T-cell (primary cell): ENCODE results near the gene MAB21L4. TPM values are rescaled to one million over a fixed set of nuclear protein-coding genes. Genes with fewer than 3 reads are reported as not detected.

ENCODE experiments used
- ATAC-seq, 4 experiments: fragments of 200-7000 bp in 3 of 4; fragments of 150-1000 bp in 1 of 4; cut with Tn5 transposase; replicated peaks in 1 of 4; 1 replicate in 3 of 4; 2 replicates in 1 of 4; pipeline ENCODE4 v1.10.0; 2021; ENCODE audit warnings: moderate library complexity in 3 of 4, mild to moderate bottlenecking in 2 of 4, moderate number of reproducible peaks in 1 of 4
- CTCF ChIA-PET, 2 donors: fragments of 300-600 bp; sonication (Branson Sonifier 250); formaldehyde crosslinking; loops; one replicate each; lab custom pipeline; 2022; ENCODE audit warnings: antibody characterized with exemption in 2 of 2; lab: Charles Lee
- POLR2A ChIA-PET, 2 donors: fragments of 300-600 bp; sonication (Branson Sonifier 250); formaldehyde crosslinking; loops; one replicate each; lab custom pipeline; 2022; ENCODE audit warnings: antibody characterized with exemption in 2 of 2; lab: Charles Lee
- DNase-seq, 35 experiments: peaks; one replicate each; pipeline versions ENCODE4 v3.0.0 to v3.0.0-alpha.2; 2013 to 2023
- H3K27ac ChIP-seq: one replicate; pipeline ENCODE4 v1.5.1; 2013; ENCODE audit warnings: low read length
- H3K27me3 ChIP-seq, 2 experiments: replicated peaks in 1 of 2; 1 replicate in 1 of 2; 2 replicates in 1 of 2; pipeline versions ENCODE4 v1.6.1 to v1.7.0; 2013; ENCODE audit warnings: low read length in 1 of 2, mixed read lengths in 1 of 2; ENCODE audit not compliant: control insufficient read depth in 2 of 2, insufficient read depth in 2 of 2; ENCODE audit errors: extremely low read depth in 1 of 2
- H3K36me3 ChIP-seq, 2 donors: 1 replicate in 1 of 2; 2 replicates in 1 of 2; pipeline versions ENCODE4 v1.6.1 to v1.7.0; 2013; ENCODE audit warnings: low read length in 1 of 2; ENCODE audit not compliant: control insufficient read depth in 2 of 2, insufficient read depth in 1 of 2; ENCODE audit errors: extremely low read depth in 1 of 2
- H3K4me1 ChIP-seq, 2 experiments: 1 replicate in 1 of 2; 2 replicates in 1 of 2; pipeline versions ENCODE4 v1.6.1 to v1.7.0; 2013; ENCODE audit warnings: low read length in 2 of 2, mixed read lengths in 1 of 2; ENCODE audit not compliant: insufficient read depth in 2 of 2, control insufficient read depth in 1 of 2; ENCODE audit errors: extremely low read depth in 1 of 2
- H3K4me3 ChIP-seq, 2 donors: 1 replicate in 1 of 2; 2 replicates in 1 of 2; pipeline versions ENCODE4 v1.5.1 to v1.7.0; 2013; ENCODE audit warnings: mild to moderate bottlenecking in 2 of 2, low read length in 1 of 2, moderate library complexity in 1 of 2; ENCODE audit not compliant: control insufficient read depth in 1 of 2; ENCODE audit errors: extremely low read depth in 1 of 2
- H3K9me3 ChIP-seq: 2 replicates; pipeline ENCODE4 v1.7.0; 2013
- H3K27ac Mint-ChIP-seq, 2 donors: one replicate each; pipeline ENCODE4 v1.8.0; 2020 to 2021; ENCODE audit warnings: mild to moderate bottlenecking in 2 of 2, mixed read lengths in 2 of 2
- H3K27me3 Mint-ChIP-seq, 2 donors: one replicate each; pipeline ENCODE4 v1.8.0; 2021 to 2022; ENCODE audit warnings: mixed read lengths in 2 of 2
- H3K36me3 Mint-ChIP-seq: one replicate; pipeline ENCODE4 v1.8.0; 2021; ENCODE audit warnings: mixed read lengths
- H3K4me1 Mint-ChIP-seq, 3 donors: one replicate each; pipeline ENCODE4 v1.8.0; 2020 to 2022; ENCODE audit warnings: mixed read lengths in 3 of 3, mild to moderate bottlenecking in 1 of 3
- H3K4me3 Mint-ChIP-seq, 3 donors: one replicate each; pipeline ENCODE4 v1.8.0; 2020 to 2022; ENCODE audit warnings: mild to moderate bottlenecking in 3 of 3, mixed read lengths in 3 of 3, moderate library complexity in 3 of 3
- H3K9me3 Mint-ChIP-seq, 3 donors: one replicate each; pipeline ENCODE4 v1.8.0; 2020 to 2022; ENCODE audit warnings: mixed read lengths in 3 of 3
- WGBS: methylation state at CpG from one replicate; pipeline ENCODE4 v1.1.5; 2013; ENCODE audit warnings: missing lambda C conversion rate; ENCODE audit not compliant: insufficient coverage; 5-methylcytosine and 5-hydroxymethylcytosine counted together
- total RNA-seq, 35 experiments: library from RNA in 6 of 35; stranded (reverse) in 6 of 35; fragments of 120-200 nt in 1 of 35; gene quantifications; one replicate each; pipeline versions ENCODE4 v1.2.1 to v1.2.4 and lab custom pipeline; 2013 to 2026

MAB21L4 gene
- total RNA-seq, 5 donors from 2014 or later (not counting 1 experiment from before 2014, with no cell fraction given) = not detected

DNA sequence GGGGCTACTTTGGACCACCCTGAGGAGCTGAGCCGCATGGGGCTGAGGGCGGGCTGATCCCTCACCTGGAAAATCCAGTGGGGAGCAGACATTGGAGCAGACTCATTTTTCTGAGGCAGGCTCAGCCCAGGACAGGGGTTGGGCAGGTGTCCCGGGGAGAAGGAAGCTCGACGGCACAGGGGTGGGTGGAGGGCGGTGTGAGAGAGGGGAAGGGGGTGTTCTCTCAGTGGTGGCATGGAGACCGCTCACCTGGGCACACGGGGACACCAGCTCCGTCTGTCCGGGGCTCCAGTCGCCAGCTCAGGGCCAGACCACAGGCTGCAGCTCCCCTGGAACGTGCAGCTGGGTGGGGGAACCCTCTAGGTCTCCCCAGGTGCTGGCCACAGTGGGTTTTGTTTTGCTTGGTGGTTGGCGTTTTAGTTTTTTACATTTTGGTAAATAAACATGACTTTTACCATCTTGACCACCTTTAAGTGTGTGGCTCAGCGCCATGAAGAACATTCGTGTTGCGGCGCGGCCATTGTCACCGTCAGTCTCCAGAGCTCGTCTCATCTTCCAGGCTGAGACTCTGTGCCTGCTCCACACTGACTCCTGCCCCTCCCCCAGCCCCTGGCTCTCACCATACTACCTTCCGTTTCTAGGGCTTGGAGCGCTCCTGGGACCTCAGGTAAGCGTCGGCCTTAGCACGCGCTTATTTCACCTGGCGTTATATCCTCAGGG lies 4.3 kb upstream of the MAB21L4 start:
- no peak overlapping the region for H3K27ac Mint-ChIP-seq
- Histone ChIP-seq H3K4me3 (no peak overlapping the region), H3K27ac (no peak overlapping the region), H3K27me3 (peaks cover 0 to 24% of the 10 kb centered on the region in 2 experiments), H3K9me3 (no peaks in the 10 kb centered on the region), H3K4me1 (no peaks in the 10 kb centered on the region), H3K36me3 (no peaks in the 10 kb centered on the region)
- ATAC-seq = no peak
- H3K36me3 Mint-ChIP-seq = no peaks in the 10 kb centered on the region
- no peak for DNase-seq
- POLR2A ChIA-PET = no interaction called here
- H3K4me1 Mint-ChIP-seq = no peaks in the 10 kb centered on the region
- 89% methylated on average over 21 of the region's 27 CpGs for WGBS
- peaks cover 5 to 7% of the 10 kb centered on the region in 2 donors for H3K27me3 Mint-ChIP-seq
- CTCF ChIA-PET = no interaction called here
- H3K4me3 Mint-ChIP-seq = no peak overlapping the region
- no peaks in the 10 kb centered on the region for H3K9me3 Mint-ChIP-seq

DNA sequence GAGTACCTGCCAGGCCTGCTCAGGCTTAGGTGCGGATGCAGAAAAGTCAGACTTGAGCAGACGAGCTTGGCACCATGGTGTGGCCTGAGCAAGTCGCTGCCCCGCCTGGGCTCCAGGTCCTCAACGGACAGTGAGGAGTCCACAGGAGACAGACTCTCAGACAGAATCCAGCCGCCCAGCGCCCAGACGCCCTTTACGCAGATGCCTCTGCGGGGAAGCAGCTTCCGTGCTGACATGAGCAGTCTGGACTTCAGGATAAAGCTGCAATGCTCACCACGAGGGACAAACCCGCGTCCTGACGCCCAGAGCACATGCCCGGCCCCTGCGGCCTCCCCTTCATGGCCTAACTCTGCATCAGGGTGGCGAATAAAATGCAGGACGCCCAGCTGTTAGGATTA lies 3.5 kb upstream of the MAB21L4 start:
- POLR2A ChIA-PET = no interaction called here
- Histone ChIP-seq H3K27me3 (peaks cover 0 to 23% of the 10 kb centered on the region in 2 experiments), H3K4me3 (no peak overlapping the region), H3K36me3 (no peaks in the 10 kb centered on the region), H3K27ac (no peak overlapping the region), H3K4me1 (no peaks in the 10 kb centered on the region), H3K9me3 (no peaks in the 10 kb centered on the region)
- Mint-ChIP-seq H3K27me3 (peaks cover 5 to 7% of the 10 kb centered on the region in 2 donors), H3K36me3 (no peaks in the 10 kb centered on the region), H3K27ac (no peak overlapping the region), H3K9me3 (no peaks in the 10 kb centered on the region), H3K4me3 (no peak overlapping the region), H3K4me1 (no peaks in the 10 kb centered on the region)
- WGBS = 86% methylated on average over 19 of the region's 19 CpGs
- CTCF ChIA-PET = no interaction called here
- DNase-seq (no peak), ATAC-seq (no peak)

DNA sequence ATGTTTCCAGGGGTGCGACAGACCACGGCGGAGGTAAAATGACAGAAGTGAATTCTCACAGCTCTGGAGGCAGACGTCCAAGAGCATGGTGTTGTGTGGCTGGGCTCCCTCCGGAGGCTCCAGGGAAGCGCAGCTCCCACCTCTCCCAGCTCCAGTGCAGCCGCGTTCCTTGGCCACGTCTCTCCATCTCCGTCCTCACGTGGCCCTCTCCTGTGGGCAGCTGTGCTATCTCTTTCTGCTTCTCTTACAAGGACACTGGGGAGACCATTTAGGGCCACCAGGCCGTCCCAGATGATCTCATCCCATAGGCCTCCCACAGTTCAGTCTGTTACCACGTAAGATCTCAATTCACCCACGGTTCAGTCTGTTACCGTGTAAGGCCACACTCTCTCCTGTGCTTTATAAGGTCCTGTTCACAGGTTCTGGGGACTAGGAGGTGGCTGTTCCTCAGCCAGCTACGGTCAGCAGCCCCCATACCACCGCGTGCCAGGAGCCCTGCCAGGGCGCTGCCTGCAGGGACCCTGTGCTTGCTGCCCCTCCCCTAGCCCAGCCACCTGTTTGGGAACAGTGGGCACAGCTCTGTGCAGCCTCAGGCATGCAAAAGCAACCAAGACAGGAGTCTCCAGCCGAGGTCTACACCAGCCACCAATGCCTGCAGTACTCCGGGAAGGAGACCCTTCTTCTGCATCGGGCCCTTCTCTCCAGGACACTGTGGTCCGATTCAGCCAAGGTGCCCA lies 2.9 kb upstream of the MAB21L4 start:
- no peak for ATAC-seq
- DNase-seq = no peak
- Histone ChIP-seq H3K4me1 (peaks cover 0 to 1% of the 10 kb centered on the region in 2 experiments), H3K9me3 (no peaks in the 10 kb centered on the region), H3K36me3 (no peaks in the 10 kb centered on the region), H3K27me3 (peaks cover 0 to 24% of the 10 kb centered on the region in 2 experiments), H3K4me3 (no peak overlapping the region), H3K27ac (no peak overlapping the region)
- no peaks in the 10 kb centered on the region for H3K4me1 Mint-ChIP-seq
- WGBS = 80% methylated on average over 23 of the region's 23 CpGs
- CTCF ChIA-PET = no interaction called here
- POLR2A ChIA-PET = no interaction called here
- H3K36me3 Mint-ChIP-seq = no peaks in the 10 kb centered on the region
- H3K9me3 Mint-ChIP-seq = no peaks in the 10 kb centered on the region
- no peak overlapping the region for H3K4me3 Mint-ChIP-seq
- peaks cover 5 to 7% of the 10 kb centered on the region in 2 donors for H3K27me3 Mint-ChIP-seq
- H3K27ac Mint-ChIP-seq = no peak overlapping the region

DNA sequence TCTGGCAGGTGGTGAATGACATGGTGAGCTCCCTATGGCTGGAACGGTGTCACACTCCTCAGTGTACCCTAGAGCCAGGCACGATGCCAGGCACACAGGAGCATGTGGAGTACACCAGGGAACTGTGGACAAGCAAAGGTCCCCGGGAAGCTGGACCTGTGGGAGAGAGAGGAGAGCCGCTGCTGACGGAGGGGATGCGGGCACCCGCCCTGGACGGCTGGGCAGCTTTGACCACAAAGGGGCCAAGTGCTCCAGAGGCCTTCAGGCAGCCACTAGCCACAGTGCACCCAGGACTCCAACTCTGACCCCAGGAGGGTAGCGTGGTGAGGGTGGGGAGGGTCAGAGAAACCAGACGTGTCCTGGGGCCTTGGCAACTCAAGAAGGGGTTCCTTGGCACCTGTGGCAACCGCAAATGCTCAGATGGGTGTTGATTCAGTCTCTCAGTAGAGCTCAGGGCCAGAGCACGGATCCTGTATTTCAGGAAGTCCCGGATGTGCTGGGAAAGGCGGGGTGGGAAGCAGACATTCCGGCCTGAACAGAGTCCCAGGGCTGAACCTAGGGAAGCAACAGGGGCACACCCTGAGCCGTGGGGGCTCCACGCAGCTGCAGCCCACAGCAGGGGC lies 2.3 kb upstream of the MAB21L4 start:
- ChIA-PET CTCF (no interaction called here), POLR2A (no interaction called here)
- Mint-ChIP-seq H3K36me3 (no peaks in the 10 kb centered on the region), H3K27me3 (peaks cover 5 to 7% of the 10 kb centered on the region in 2 donors), H3K27ac (no peak overlapping the region), H3K4me1 (peaks cover 0 to 2% (median 0%) of the 10 kb centered on the region in 3 donors), H3K4me3 (no peak overlapping the region), H3K9me3 (no peaks in the 10 kb centered on the region)
- Histone ChIP-seq H3K27me3 (peaks cover 0 to 30% of the 10 kb centered on the region in 2 experiments), H3K4me1 (peaks cover 0 to 7% of the 10 kb centered on the region in 2 experiments), H3K4me3 (no peak overlapping the region), H3K36me3 (no peaks in the 10 kb centered on the region), H3K27ac (no peak overlapping the region), H3K9me3 (no peaks in the 10 kb centered on the region)
- DNase-seq = no peak
- no peak for ATAC-seq
- 71% methylated on average over 17 of the region's 17 CpGs for WGBS

DNA sequence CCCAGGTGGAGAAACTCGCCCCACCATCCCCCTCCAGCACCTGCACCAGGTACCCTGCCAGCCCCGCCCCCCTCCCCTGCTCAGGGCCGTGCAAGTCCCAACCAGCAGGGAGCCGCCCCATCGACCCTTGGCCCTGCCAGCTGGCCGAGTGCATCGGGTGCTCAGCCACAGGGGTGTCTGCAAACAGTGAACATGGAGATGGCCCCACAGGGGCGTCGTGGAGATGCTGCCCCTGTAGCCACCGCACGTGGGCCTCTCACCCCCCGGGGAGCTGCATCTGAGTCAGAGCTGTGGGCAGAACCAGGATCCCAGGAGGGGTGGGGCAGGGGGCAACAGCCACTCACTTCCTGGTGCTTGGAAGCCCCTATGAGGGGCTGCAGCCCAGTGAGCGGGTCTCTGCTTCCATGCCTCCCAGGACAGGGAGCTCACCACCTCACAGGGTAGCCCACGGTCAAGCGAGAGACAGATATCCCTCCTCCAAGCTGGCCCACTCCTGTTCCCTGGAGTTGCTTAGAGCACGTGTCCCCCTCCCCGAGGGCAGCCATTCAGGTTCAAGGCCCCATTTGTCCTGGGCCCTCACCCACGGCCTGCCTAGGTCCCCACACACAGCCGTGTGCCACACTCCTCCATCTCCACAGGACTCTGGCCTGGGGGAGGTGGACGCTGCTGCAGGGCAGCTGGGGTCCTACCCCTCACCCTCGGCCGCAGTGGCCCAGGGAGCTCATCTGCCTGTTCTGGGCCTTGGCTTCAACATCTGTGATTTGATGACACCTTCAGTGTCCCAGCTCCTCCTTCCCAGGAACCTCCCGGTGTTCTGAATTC lies 1.1 kb upstream of the MAB21L4 start:
- H3K27me3 Mint-ChIP-seq = peaks cover under 1 to 6% of the 10 kb centered on the region in 2 donors
- peaks cover 0 to 2% (median 0%) of the 10 kb centered on the region in 3 donors for H3K4me1 Mint-ChIP-seq
- 76% methylated on average over 17 of the region's 23 CpGs for WGBS
- ATAC-seq = no peak
- ChIA-PET CTCF (no interaction called here), POLR2A (no interaction called here)
- H3K4me3 ChIP-seq = no peak overlapping the region
- H3K27ac Mint-ChIP-seq = no peak overlapping the region
- H3K4me3 Mint-ChIP-seq = no peak overlapping the region
- H3K9me3 ChIP-seq = no peaks in the 10 kb centered on the region
- H3K4me1 ChIP-seq = peaks cover 0 to 7% of the 10 kb centered on the region in 2 experiments
- peaks cover 0 to 27% of the 10 kb centered on the region in 2 experiments for H3K27me3 ChIP-seq
- H3K36me3 Mint-ChIP-seq = no peaks in the 10 kb centered on the region
- no peaks in the 10 kb centered on the region for H3K9me3 Mint-ChIP-seq
- no peaks in the 10 kb centered on the region for H3K36me3 ChIP-seq
- H3K27ac ChIP-seq = no peak overlapping the region
- DNase-seq = no peak

DNA sequence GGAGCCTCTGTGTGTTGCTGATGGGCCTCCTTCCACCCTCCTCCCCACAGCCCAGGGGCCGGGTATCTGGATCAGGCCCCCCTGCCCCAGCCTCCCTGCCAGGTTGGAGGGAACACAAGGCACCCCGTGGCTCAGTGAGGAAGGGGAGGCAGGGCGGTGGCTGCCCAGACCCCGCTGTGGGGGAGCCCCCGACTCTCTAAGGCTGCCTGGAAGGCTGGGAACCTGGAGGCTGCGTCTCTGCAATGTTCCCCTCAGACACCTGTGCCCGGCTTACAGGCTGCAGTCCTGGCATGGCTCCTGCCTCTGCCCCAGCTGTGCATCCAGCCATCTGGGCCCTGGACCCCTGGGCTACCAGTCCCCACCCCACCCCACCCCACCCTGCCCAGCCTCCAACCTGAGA lies 438 bp upstream of the MAB21L4 start:
- CTCF ChIA-PET = no interaction called here

More for the DNA sequence above, 438 bp upstream of the MAB21L4 start:
- no peak overlapping the region for H3K27ac Mint-ChIP-seq
- Histone ChIP-seq H3K27ac (no peak overlapping the region), H3K27me3 (peaks cover 0 to 31% of the 10 kb centered on the region in 2 experiments), H3K36me3 (no peaks in the 10 kb centered on the region), H3K9me3 (no peaks in the 10 kb centered on the region), H3K4me3 (no peak overlapping the region), H3K4me1 (peaks cover 0 to 7% of the 10 kb centered on the region in 2 experiments)
- H3K36me3 Mint-ChIP-seq = no peaks in the 10 kb centered on the region
- POLR2A ChIA-PET = no interaction called here
- H3K9me3 Mint-ChIP-seq = no peaks in the 10 kb centered on the region
- no peak overlapping the region for H3K4me3 Mint-ChIP-seq
- H3K4me1 Mint-ChIP-seq = peaks cover 0 to 2% (median 0%) of the 10 kb centered on the region in 3 donors
- no peak for ATAC-seq
- DNase-seq = no peak
- 80% methylated on average over 6 of the region's 7 CpGs for WGBS
- peaks cover 0 to 6% of the 10 kb centered on the region in 2 donors for H3K27me3 Mint-ChIP-seq
